Upper lobe of right lung (tissue), 1 donor: Measurements from ENCODE around the gene MBLAC1. TPM values are rescaled to one million over a fixed set of nuclear protein-coding genes. Genes with fewer than 3 reads are reported as not detected.

Source experiments
- ATAC-seq: fragments of 200-7000 bp; cut with Tn5 transposase; one replicate; pipeline ENCODE4 v1.9.1; 2020; ENCODE audit warnings: mild to moderate bottlenecking, moderate library complexity
- DNase-seq: peaks from one replicate; pipeline ENCODE4 v3.0.0-alpha.2; 2020
- H3K27ac ChIP-seq: fragments of 200-600 bp; one replicate; pipeline ENCODE4 v1.8.0; 2022
- H3K27me3 ChIP-seq: fragments of 200-600 bp; one replicate; pipeline ENCODE4 v1.8.0; 2022; ENCODE audit warnings: mild to moderate bottlenecking
- H3K36me3 ChIP-seq: fragments of 200-600 bp; one replicate; pipeline ENCODE4 v1.8.0; 2022
- H3K4me1 ChIP-seq: fragments of 200-600 bp; one replicate; pipeline ENCODE4 v1.8.0; 2022
- H3K4me3 ChIP-seq: fragments of 200-600 bp; one replicate; pipeline ENCODE4 v1.8.0; 2022; ENCODE audit warnings: mild to moderate bottlenecking
- H3K9me3 ChIP-seq: fragments of 200-600 bp; one replicate; pipeline ENCODE4 v1.8.0; 2022
- CTCF ChIP-seq: fragments of 200-600 bp; IDR thresholded peaks from one replicate; pipeline ENCODE4 v1.8.0; 2022; ENCODE audit warnings: antibody characterized with exemption
- intact Hi-C: fragments of 100-400 bp; cut with DNase I; formaldehyde crosslinking; loops from one replicate; pipeline ENCODE4 v1.11.0; 2022
- total RNA-seq: library from RNA; stranded (reverse); fragmentation: NEBNext Ultra II Directional; extraction: Animal tissue kit (Norgen Biotek cat#: 25700); gene quantifications from one replicate; pipeline ENCODE4 v1.2.1, GENCODE V29; 2021
- donor health status: DM: no; HTN: yes; CAD: no; lungs with severe emphysema.

The MBLAC1 gene
- total RNA-seq, 1 donor from 2014 or later: 3.0 TPM

GRCh38 chr7:100082978-100083377, 43.8 kb upstream of the MBLAC1 start:
- H3K4me3 ChIP-seq: no peak overlapping the region
- H3K27me3 ChIP-seq: no peaks in the 10 kb centered on the region
- H3K4me1 ChIP-seq: peaks cover 17% of the 10 kb centered on the region
- intact Hi-C loops: no loop called here
- TF ChIP-seq CTCF: no peak
- ATAC-seq (no peak), DNase-seq (no peak)
- H3K9me3 ChIP-seq: no peaks in the 10 kb centered on the region
- H3K36me3 ChIP-seq: peaks cover 17% of the 10 kb centered on the region
- peak overlapping the region; percentile 17 for H3K27ac ChIP-seq

- intact Hi-C loops: no loop called here
- ATAC-seq: no peak
These were observed 41.3 kb upstream of the MBLAC1 start for GRCh38 chr7:100085515-100085914.

GRCh38 chr7:100087055-100087750, 39.6 kb upstream of the MBLAC1 start:
- H3K9me3 ChIP-seq: no peaks in the 10 kb centered on the region
- intact Hi-C loops: no loop called here
- H3K27me3 ChIP-seq: no peaks in the 10 kb centered on the region
- TF ChIP-seq CTCF: no peak
- H3K36me3 ChIP-seq: peaks cover 22% of the 10 kb centered on the region
- no peak overlapping the region for H3K27ac ChIP-seq
- ATAC-seq: no peak
- DNase-seq: no peak
- no peak overlapping the region for H3K4me3 ChIP-seq
- peaks cover 20% of the 10 kb centered on the region for H3K4me1 ChIP-seq

More at GRCh38 chr7:100085515-100085914, 41.3 kb upstream of the MBLAC1 start:
- DNase-seq: no peak
- Histone ChIP-seq H3K9me3 (no peaks in the 10 kb centered on the region), H3K27me3 (no peaks in the 10 kb centered on the region), H3K36me3 (peaks cover 5% of the 10 kb centered on the region), H3K4me3 (no peak overlapping the region), H3K27ac (no peak overlapping the region), H3K4me1 (peaks cover 23% of the 10 kb centered on the region)
- TF ChIP-seq CTCF: no peak

GRCh38 chr7:100088095-100088620, 38.6 kb upstream of the MBLAC1 start:
- Histone ChIP-seq H3K9me3 (no peaks in the 10 kb centered on the region), H3K4me3 (peak overlapping the region; percentile 88), H3K27me3 (no peaks in the 10 kb centered on the region), H3K27ac (peak overlapping the region; percentile 94), H3K4me1 (peaks cover 13% of the 10 kb centered on the region), H3K36me3 (peaks cover 31% of the 10 kb centered on the region)
- intact Hi-C loops: no loop called here
- ATAC-seq (no peak), DNase-seq (no peak)
- TF ChIP-seq CTCF: no peak

GRCh38 chr7:100088621-100089457, 37.9 kb upstream of the MBLAC1 start, which contains the start of gene COPS6:
Gene COPS6, plus strand, starts transcription at chr7:100088969. Its CDS starts 22 bp downstream, at chr7:100088991.
- DNase-seq: peak; percentile 93
- ATAC-seq: peak; percentile 96
- Histone ChIP-seq H3K27me3 (no peaks in the 10 kb centered on the region), H3K27ac (peak within 1 kb of the TSS; percentile 94), H3K4me3 (peak within 1 kb of the TSS; percentile 88), H3K36me3 (peaks cover 38% of the 10 kb centered on the region), H3K9me3 (no peaks in the 10 kb centered on the region), H3K4me1 (peaks cover 13% of the 10 kb centered on the region)
- intact Hi-C loops: no loop called here
- TF ChIP-seq CTCF: no peak
